Bronchial epithelial cell (primary cell): Measurements from ENCODE around the gene RPS6KA2. TPM values are rescaled to one million over a fixed set of nuclear protein-coding genes. Genes with fewer than 3 reads are reported as not detected.

ENCODE experiments used
- DNase-seq: peaks from one replicate; pipeline ENCODE4 v3.0.0-alpha.2; 2010; ENCODE audit warnings: low read depth
- FAIRE-seq: peaks from 2 replicates; lab custom pipeline; 2011; peaks lifted over from hg19 to GRCh38; lab: Jason Lieb, UNC
- H3K27me3 ChIP-seq: 2 replicates; pipeline ENCODE4 v1.5.1; 2011; ENCODE audit warnings: low read length; ENCODE audit not compliant: control insufficient read depth, insufficient read depth
- H3K36me3 ChIP-seq: 2 replicates; pipeline ENCODE4 v1.5.1; 2011; ENCODE audit warnings: low read length; ENCODE audit not compliant: control insufficient read depth, insufficient read depth
- H3K4me3 ChIP-seq: 2 replicates; pipeline ENCODE4 v1.5.1; 2011; ENCODE audit warnings: mild to moderate bottlenecking, low read depth, low read length, control low read depth
- total RNA-seq: library from RNA; depleted of rRNA; stranded (reverse); fragments of >200 nt; gene quantifications from 2 replicates; pipeline ENCODE4 v1.2.1, GENCODE V29; 2014
- TF ChIP-seq, protein P1 (sequence below): IDR thresholded peaks from 2 replicates; pipeline ENCODE4 v1.5.1; 2011; ENCODE audit warnings: mild to moderate bottlenecking, moderate library complexity, low read length, control low read depth, inconsistent platforms; ENCODE audit not compliant: insufficient read depth, severe bottlenecking

Gene RPS6KA2
- total RNA-seq, 1 donor from 2014 or later: 42.6 TPM

DNA sequence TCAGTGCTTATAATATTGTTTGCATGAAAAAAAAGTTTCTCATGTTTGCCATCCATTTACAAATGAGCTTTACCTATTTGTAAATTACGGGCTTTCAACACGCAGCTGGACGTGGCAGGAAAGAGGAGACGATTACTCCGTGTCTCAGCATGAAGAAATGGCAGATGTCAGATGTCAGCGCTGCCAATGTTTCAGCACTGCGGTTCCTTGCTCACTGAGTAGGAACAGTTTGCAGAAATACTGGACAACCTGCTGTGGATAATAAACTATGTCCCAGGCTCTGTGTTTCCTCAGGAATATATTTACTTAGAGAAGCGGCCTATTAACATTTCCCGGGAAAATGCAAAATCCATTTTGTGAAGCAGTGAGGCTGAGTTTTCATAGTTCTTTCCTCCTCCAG is 63.2 kb downstream of the RPS6KA2 start:
- no peaks in the 10 kb centered on the region for H3K27me3 ChIP-seq
- DNase-seq (no peak), FAIRE-seq (no peak)
- peaks cover 1% of the 10 kb centered on the region for H3K36me3 ChIP-seq
- TF ChIP-seq, protein P1, sequence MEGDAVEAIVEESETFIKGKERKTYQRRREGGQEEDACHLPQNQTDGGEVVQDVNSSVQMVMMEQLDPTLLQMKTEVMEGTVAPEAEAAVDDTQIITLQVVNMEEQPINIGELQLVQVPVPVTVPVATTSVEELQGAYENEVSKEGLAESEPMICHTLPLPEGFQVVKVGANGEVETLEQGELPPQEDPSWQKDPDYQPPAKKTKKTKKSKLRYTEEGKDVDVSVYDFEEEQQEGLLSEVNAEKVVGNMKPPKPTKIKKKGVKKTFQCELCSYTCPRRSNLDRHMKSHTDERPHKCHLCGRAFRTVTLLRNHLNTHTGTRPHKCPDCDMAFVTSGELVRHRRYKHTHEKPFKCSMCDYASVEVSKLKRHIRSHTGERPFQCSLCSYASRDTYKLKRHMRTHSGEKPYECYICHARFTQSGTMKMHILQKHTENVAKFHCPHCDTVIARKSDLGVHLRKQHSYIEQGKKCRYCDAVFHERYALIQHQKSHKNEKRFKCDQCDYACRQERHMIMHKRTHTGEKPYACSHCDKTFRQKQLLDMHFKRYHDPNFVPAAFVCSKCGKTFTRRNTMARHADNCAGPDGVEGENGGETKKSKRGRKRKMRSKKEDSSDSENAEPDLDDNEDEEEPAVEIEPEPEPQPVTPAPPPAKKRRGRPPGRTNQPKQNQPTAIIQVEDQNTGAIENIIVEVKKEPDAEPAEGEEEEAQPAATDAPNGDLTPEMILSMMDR: no peak
- H3K4me3 ChIP-seq: no peak overlapping the region

DNA sequence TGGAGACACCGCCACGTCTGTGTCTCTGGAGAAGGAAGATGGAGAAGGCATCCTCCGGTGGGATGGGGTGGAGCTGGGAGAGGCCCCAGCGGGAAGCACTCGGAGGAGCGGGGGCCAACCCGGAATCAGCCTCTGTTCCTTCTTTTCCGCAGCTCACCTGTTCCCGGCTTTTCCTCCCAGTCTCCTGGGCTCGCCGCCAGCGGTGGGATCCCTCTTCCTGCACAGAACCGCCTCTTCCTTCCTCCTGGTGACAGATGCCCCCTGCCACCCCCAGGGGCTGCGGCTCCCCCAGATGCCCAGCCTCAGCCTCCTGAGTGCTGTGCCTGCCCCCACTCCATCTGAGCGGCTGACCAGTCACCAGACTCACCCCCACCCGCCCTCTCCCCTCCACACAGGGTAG is 63.9 kb downstream of the RPS6KA2 start:
- TF ChIP-seq, protein P1: no peak
- Histone ChIP-seq H3K36me3 (peaks cover 1% of the 10 kb centered on the region), H3K4me3 (no peak overlapping the region), H3K27me3 (no peaks in the 10 kb centered on the region)
- FAIRE-seq (no peak), DNase-seq (no peak)

DNA sequence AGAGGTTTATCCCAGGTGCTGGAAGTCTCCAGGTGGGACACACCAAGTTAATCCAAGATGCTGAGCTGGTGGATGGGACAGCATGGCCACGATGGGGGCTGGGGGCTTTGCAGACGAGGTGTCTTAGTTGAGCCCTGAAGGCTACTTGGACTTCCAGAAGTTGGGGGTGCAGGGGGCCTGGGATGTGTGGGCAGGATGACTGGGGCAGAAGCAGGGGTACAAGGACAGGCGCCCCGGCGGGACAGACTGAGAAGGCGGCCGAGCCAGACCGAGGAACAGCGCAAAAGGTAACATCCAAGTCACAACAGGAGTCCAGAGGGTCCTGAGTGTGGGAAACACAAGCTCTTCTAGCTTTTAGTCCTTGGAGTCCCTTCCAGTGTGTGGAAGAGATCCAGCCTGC is 64.3 kb downstream of the RPS6KA2 start:
- H3K27me3 ChIP-seq: no peaks in the 10 kb centered on the region
- DNase-seq: no peak
- FAIRE-seq: no peak

DNA sequence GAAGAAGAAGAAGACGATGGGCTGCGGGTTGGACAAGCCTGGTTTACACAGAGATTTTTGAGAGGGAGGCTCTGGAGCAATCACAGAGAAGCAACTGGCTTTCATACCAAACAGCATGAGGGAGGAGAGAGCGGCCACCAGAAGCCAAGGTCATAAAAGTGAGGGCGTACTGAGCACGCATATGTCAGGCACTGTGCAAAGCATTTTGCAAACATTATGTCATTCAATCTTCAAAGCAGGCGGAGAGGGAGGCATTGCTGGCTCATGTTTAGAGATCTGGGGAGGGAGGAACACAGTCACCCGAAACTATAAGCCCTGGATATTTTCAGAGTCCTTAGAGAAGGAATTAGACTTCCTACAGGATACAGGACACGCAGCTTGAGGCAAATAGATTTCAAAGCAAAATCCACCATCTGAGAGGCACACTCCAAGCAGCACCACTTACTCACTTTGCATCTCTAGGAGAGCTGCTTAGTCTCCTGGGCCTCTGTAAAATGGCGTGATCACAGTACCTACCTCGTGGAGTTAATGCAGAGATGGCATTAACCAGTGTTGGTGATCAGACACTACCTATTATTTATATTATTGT is 65.2 kb downstream of the RPS6KA2 start:
- FAIRE-seq (no peak), DNase-seq (no peak)
- Histone ChIP-seq H3K4me3 (no peak overlapping the region), H3K36me3 (peaks cover 1% of the 10 kb centered on the region), H3K27me3 (no peaks in the 10 kb centered on the region)
- TF ChIP-seq, protein P1: no peak

More for the DNA sequence above, 64.3 kb downstream of the RPS6KA2 start:
- TF ChIP-seq, protein P1: no peak
- Histone ChIP-seq H3K36me3 (peaks cover 1% of the 10 kb centered on the region), H3K4me3 (no peak overlapping the region)

DNA sequence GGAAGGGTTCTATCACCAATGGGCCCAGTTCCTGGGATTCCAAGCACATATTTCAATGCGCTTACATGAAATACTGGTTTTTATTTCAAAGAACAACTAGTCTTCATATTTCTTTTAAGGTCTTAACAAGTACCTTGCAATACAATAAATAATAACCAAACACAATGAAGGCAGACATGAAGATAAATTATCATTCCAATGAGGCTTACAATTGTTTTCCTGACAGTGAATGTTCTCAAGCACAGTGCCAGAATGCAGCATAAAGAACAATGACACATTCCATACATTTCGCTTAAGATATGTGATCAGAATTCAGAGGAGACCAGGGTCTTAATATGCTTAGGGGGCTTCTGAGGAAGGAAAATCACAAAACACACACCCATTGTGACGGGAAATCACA is 66.8 kb downstream of the RPS6KA2 start:
- Histone ChIP-seq H3K27me3 (no peaks in the 10 kb centered on the region), H3K36me3 (peaks cover 1% of the 10 kb centered on the region), H3K4me3 (no peak overlapping the region)
- DNase-seq: no peak
- TF ChIP-seq, protein P1: no peak
- FAIRE-seq: no peak

DNA sequence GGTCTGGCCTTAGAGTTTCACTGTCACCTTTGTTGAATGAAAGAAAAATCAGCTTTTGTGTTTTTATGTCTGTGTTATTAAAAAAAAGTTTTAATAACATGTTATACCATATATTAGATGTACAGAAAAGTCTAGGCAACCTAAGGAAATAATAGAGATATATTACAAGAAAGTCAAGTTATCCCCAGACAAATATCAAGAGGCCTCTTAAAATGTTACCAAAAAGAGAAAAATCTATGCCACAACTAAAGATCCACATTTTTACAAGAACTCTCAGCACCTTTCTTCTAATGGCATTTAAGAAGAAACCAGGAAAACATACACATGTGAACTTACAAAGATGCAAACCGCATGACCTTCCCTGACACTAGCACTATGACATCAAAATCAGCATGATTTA is 67.4 kb downstream of the RPS6KA2 start:
- no peak for FAIRE-seq
- Histone ChIP-seq H3K4me3 (no peak overlapping the region), H3K36me3 (peaks cover 1% of the 10 kb centered on the region), H3K27me3 (no peaks in the 10 kb centered on the region)
- TF ChIP-seq, protein P1: no peak
- no peak for DNase-seq
